GM21528 (cell line): Measurements from ENCODE around the gene MKX.

Experiments used
- ATAC-seq: cut with Tn5 transposase; IDR thresholded peaks from one replicate; pipeline ENCODE4 v1.9.1; 2021; ENCODE audit warnings: mild to moderate bottlenecking, moderate library complexity; ENCODE audit not compliant: unreplicated experiment, low FRiP score

MKX gene

GRCh38 chr10:27658788-27659187 lies 86.8 kb downstream of the MKX start:
- no peak for ATAC-seq

GRCh38 chr10:27655296-27655695 lies 90.3 kb downstream of the MKX start:
- ATAC-seq: no peak

- no peak for ATAC-seq
Observed at GRCh38 chr10:27654284-27654683, 91.3 kb downstream of the MKX start.

- ATAC-seq: no peak
Observed at GRCh38 chr10:27646604-27647175, 98.9 kb downstream of the MKX start.

- no peak for ATAC-seq
Observed at GRCh38 chr10:27646194-27646593, 99.4 kb downstream of the MKX start.

GRCh38 chr10:27644307-27644939 lies 101.2 kb downstream of the MKX start:
- ATAC-seq: no peak

GRCh38 chr10:27643301-27643700 lies 102.3 kb downstream of the MKX start:
- ATAC-seq: no peak

- ATAC-seq: no peak
Observed at GRCh38 chr10:27642023-27642589, 103.5 kb downstream of the MKX start.

GRCh38 chr10:27638071-27638750 lies 107.4 kb downstream of the MKX start:
- ATAC-seq: no peak

GRCh38 chr10:27637601-27638000 lies 108.0 kb downstream of the MKX start:
- no peak for ATAC-seq

GRCh38 chr10:27636816-27637215 lies 108.8 kb downstream of the MKX start:
- ATAC-seq: no peak

- no peak for ATAC-seq
Observed at GRCh38 chr10:27635699-27636270, 109.8 kb downstream of the MKX start.

GRCh38 chr10:27635290-27635689 lies 110.3 kb downstream of the MKX start:
- no peak for ATAC-seq

- no peak for ATAC-seq
Observed at GRCh38 chr10:27628621-27629020, 117.0 kb downstream of the MKX start.

GRCh38 chr10:27626890-27627289 lies 118.7 kb downstream of the MKX start:
- ATAC-seq: no peak

- no peak for ATAC-seq
Observed at GRCh38 chr10:27625452-27626211, 120.0 kb downstream of the MKX start.

- no peak for ATAC-seq
Observed at GRCh38 chr10:27624941-27625340, 120.7 kb downstream of the MKX start.
